RWPE2 (cell line): ENCODE results near the gene PITX1.

Experiments
- ATAC-seq: fragments of 200-7000 bp; cut with Tn5 transposase; 3 replicates; pipeline ENCODE4 v1.9.1; 2021; ENCODE audit warnings: low read depth
- DNase-seq: peaks from one replicate; pipeline ENCODE4 v3.0.0-alpha.2; 2020; ENCODE audit warnings: low spot score
- H3K27ac ChIP-seq: fragments of 450-650 bp; 2 replicates; pipeline ENCODE4 v1.5.1; 2017; ENCODE audit warnings: mild to moderate bottlenecking; ENCODE audit not compliant: poor library complexity, severe bottlenecking
- H3K27me3 ChIP-seq: fragments of 250-450 bp; sonication (Bioruptor Pico); 2 replicates; pipeline ENCODE4 v1.5.1; 2021; ENCODE audit warnings: mild to moderate bottlenecking, moderate library complexity; ENCODE audit not compliant: insufficient read depth, poor library complexity, severe bottlenecking
- H3K36me3 ChIP-seq: fragments of 250-450 bp; sonication (Bioruptor Pico); 2 replicates; pipeline ENCODE4 v1.5.1; 2020; ENCODE audit warnings: low read depth, mild to moderate bottlenecking, moderate library complexity
- H3K4me1 ChIP-seq: fragments of 250-450 bp; sonication (Bioruptor Pico); 2 replicates; pipeline ENCODE4 v1.5.1; 2021; ENCODE audit warnings: mild to moderate bottlenecking, moderate library complexity; ENCODE audit not compliant: insufficient read depth, poor library complexity, severe bottlenecking
- H3K4me3 ChIP-seq: fragments of 250-450 bp; sonication (Bioruptor Pico); 2 replicates; pipeline ENCODE4 v1.5.1; 2021; ENCODE audit warnings: mild to moderate bottlenecking, moderate library complexity; ENCODE audit not compliant: severe bottlenecking
- H3K9me3 ChIP-seq: fragments of 250-450 bp; sonication (Bioruptor Pico); 2 replicates; pipeline ENCODE4 v1.5.1; 2021; ENCODE audit warnings: mild to moderate bottlenecking, moderate library complexity; ENCODE audit not compliant: severe bottlenecking
- CTCF ChIP-seq: fragments of 450-650 bp; IDR thresholded peaks from one replicate; pipeline ENCODE4 v1.5.1; 2017; ENCODE audit warnings: mild to moderate bottlenecking, moderate library complexity; ENCODE audit not compliant: poor library complexity, severe bottlenecking

Gene PITX1

GRCh38 chr5:135034963-135035677, 1.1 kb upstream of the PITX1 start:
- Histone ChIP-seq H3K4me3 (peak overlapping the region; percentile 91), H3K27ac (peak overlapping the region; percentile 85), H3K4me1 (peaks cover 6% of the 10 kb centered on the region), H3K36me3 (peaks cover 24% of the 10 kb centered on the region), H3K27me3 (peaks cover 11% of the 10 kb centered on the region), H3K9me3 (no peaks in the 10 kb centered on the region)
- TF ChIP-seq CTCF = no peak
- no peak for DNase-seq
- ATAC-seq = no peak

- DNase-seq (peak; percentile 92), ATAC-seq (peak; percentile 46)
- Histone ChIP-seq H3K36me3 (peaks cover 32% of the 10 kb centered on the region), H3K4me3 (peak overlapping the region; percentile 91), H3K4me1 (peaks cover 6% of the 10 kb centered on the region), H3K27me3 (peaks cover 11% of the 10 kb centered on the region), H3K27ac (peak overlapping the region; percentile 85), H3K9me3 (no peaks in the 10 kb centered on the region)
- TF ChIP-seq CTCF = no peak
These were observed 371 bp upstream of the PITX1 start for GRCh38 chr5:135034236-135034962.

- Histone ChIP-seq H3K36me3 (peaks cover 38% of the 10 kb centered on the region), H3K27me3 (peaks cover under 1% of the 10 kb centered on the region), H3K27ac (peak overlapping the region; percentile 85), H3K4me1 (peaks cover 6% of the 10 kb centered on the region), H3K9me3 (no peaks in the 10 kb centered on the region), H3K4me3 (peak overlapping the region; percentile 91)
- no peak for ATAC-seq
- no peak for TF ChIP-seq CTCF
- DNase-seq = no peak
These were observed 798 bp downstream of the PITX1 start for GRCh38 chr5:135032999-135033861.

GRCh38 chr5:135032695-135032998, 1.4 kb downstream of the PITX1 start:
- peaks cover 11% of the 10 kb centered on the region for H3K4me1 ChIP-seq
- peaks cover 44% of the 10 kb centered on the region for H3K36me3 ChIP-seq
- no peaks in the 10 kb centered on the region for H3K9me3 ChIP-seq
- TF ChIP-seq CTCF = no peak
- ATAC-seq (no peak), DNase-seq (no peak)
- peak overlapping the region; percentile 85 for H3K27ac ChIP-seq
- peak overlapping the region; percentile 91 for H3K4me3 ChIP-seq
- no peaks in the 10 kb centered on the region for H3K27me3 ChIP-seq
